ENCODE measurements around the gene ARIH1. TPM values are rescaled to one million over a fixed set of nuclear protein-coding genes. Genes with fewer than 3 reads are reported as not detected.
"Not testable (repeated sequence)": the region's sequence is repeated elsewhere in the genome, so short reads cannot be mapped to it uniquely, and the experiment has no call there.

The ARIH1 gene
- total RNA-seq, 2 experiments from 2014 or later, result 127 to 137 TPM

DNA sequence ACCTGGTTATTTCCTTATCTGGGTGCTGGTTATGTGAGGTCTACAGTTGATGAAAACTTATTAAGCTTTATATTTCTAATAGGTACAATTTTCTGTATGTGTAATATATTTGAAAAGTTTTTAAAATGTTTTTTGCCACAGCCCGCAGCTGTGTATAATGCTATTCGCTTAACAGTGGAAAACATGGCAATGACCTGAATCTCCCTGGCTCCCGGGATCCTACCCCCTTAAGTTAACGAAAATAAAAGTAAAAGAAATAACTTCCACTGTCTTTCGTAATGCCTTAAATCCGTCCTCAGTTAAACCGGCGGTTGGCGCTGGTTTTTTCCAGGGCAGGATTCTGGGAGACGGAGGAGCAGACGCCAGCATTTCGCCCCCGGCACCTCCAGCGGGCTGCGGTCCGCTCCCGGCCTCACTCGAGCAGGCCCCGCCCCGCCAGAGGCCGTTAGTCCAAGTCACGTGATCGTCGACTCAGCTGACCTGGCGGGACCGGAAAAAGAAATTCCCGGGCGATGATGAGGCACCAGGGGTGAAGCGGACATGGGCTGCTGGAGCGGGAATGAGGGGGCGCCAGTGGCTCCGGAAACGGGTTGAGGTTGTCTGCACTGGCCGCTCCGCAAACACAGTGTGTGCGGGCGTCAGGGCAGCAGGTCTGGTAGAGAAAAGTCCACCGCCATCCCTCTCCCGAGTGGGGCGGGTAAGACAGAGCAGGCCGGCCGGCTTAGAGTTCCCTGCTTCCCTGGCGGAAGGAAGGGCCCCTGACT, 162.6 kb downstream of the ARIH1 start:
- H3K4me1 Mint-ChIP-seq; H3K27me3 Mint-ChIP-seq; POLR2A ChIA-PET; H3K36me3 Mint-ChIP-seq (ENCODE audit: low read depth); CTCF ChIA-PET; H3K9me3 Mint-ChIP-seq: not testable (repeated sequence)
- H3K4me3 Mint-ChIP-seq, result peak overlapping the region; percentile 75
- DNase-seq, result peak; percentile 62
- peak overlapping the region; percentile 84 for H3K27ac Mint-ChIP-seq

GRCh38 chr15:72639759-72640483, 165.8 kb downstream of the ARIH1 start:
- H3K4me3 Mint-ChIP-seq; H3K4me1 Mint-ChIP-seq; H3K36me3 Mint-ChIP-seq (ENCODE audit: low read depth); H3K9me3 Mint-ChIP-seq; H3K27me3 Mint-ChIP-seq; H3K27ac Mint-ChIP-seq; CTCF ChIA-PET; POLR2A ChIA-PET; DNase-seq: not testable (repeated sequence)

DNA sequence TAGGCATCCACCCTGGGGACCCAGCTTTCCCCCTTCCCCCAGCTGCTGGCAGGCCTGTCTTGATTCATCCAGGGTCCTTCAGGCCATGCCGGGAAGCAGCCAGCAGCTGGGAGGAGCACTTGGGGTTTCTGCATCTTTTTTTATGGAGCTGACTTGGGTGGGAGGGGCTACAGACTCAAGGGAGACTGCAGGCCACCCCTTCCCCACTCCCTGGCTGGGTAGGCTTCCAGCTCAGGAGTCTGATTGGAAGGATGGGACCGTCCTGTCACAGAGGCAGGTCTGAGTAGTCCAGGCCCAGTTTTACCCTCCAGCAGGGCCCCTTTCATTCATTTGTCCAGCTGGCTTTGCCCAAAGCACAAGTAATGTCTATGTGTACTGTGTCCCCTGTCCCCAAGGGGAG, 168.1 kb downstream of the ARIH1 start:
- CTCF ChIA-PET; H3K36me3 Mint-ChIP-seq (ENCODE audit: low read depth); H3K4me3 Mint-ChIP-seq; H3K27me3 Mint-ChIP-seq; H3K4me1 Mint-ChIP-seq; DNase-seq; H3K9me3 Mint-ChIP-seq; H3K27ac Mint-ChIP-seq; POLR2A ChIA-PET: not testable (repeated sequence)

DNA sequence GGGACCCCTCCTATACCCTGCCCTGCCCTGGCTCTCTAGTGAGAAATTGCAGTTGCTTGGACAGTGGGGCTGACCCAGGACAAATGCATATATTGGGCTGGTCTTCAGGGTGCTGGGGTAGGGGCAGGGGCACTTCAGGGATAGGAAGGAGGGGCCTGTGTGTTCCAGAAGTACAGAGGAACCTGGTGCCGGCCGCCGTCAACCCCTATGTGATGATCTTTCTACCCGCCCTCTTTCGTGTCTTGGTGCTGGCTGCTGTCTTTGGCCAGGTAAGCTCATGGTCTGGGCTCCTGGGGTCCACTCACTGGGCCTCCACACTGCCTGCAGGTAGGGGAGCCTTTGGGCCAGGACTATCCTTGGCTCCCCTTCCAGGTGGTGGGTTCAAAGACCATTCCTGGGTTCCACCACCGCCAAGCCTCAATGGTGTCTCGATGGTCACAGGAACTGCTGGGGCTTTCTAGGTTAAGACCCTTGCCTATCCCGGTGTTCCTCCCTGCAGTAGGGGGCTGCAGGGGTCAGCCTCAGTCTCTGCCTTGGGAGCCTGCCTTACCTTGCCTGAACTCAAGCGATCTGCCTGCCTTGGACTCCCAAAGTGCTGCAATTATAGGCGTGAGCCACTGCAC, 174.6 kb downstream of the ARIH1 start:
- not testable (repeated sequence) for H3K27me3 Mint-ChIP-seq

More for the DNA sequence above, 174.6 kb downstream of the ARIH1 start:
- H3K36me3 Mint-ChIP-seq (ENCODE audit: low read depth); H3K27ac Mint-ChIP-seq; POLR2A ChIA-PET; H3K9me3 Mint-ChIP-seq; DNase-seq; CTCF ChIA-PET; H3K4me3 Mint-ChIP-seq; H3K4me1 Mint-ChIP-seq: not testable (repeated sequence)

Other genes starting within 250 kb of the ARIH1 start
- gene PKM, start 243.1 kb upstream of the ARIH1 start, total RNA-seq, result 1,000 to 10,000 TPM; 1,098 to 1,149 TPM
- gene PARP6, start 201.8 kb upstream of the ARIH1 start, total RNA-seq, result 10 to 100 TPM; 62.9 to 69.2 TPM
- 1 to 10 TPM; 1.0 to 1.2 TPM for gene CELF6, start 154.2 kb upstream of the ARIH1 start, total RNA-seq
- 10 to 100 TPM; 83.6 to 94.1 TPM for gene HEXA, start 98.3 kb upstream of the ARIH1 start, total RNA-seq
- not detected for gene TMEM202, start 76.0 kb upstream of the ARIH1 start, total RNA-seq
- not detected for gene GOLGA6B, start 180.4 kb downstream of the ARIH1 start, total RNA-seq
- not detected for gene HIGD2B, start 211.9 kb downstream of the ARIH1 start, total RNA-seq
- 10 to 100 TPM; 10.0 to 13.1 TPM for gene BBS4, start 211.9 kb downstream of the ARIH1 start, total RNA-seq

Data from activated CD4-positive, alpha-beta T cell treated with anti-CD3 and anti-CD28 coated beads, Interleukin-2, amount 10 ng/mL, durations not matched to agents 7 days and 5 days (primary cell).